ENCODE measurements around the gene SGCD.

SGCD gene

DNA sequence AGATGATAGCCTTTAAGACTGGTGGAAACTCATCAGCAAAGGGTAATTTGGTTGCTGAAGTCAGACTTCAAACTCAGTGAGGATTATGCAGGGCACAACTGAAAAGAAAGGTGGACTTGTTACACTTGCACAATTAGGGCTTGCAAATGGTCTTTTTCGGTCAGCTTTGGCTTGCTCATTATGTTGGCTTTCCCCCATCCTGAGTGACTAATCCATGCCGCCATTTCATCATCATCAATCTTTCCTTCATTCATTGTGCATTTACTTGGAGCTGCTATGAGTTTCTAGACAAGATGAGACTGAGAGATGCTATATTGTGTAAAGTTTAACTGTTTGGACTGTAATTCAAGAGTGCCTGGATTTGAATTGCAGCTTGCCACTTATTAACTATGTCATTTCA, 388.3 kb downstream of the SGCD start:
- Histone ChIP-seq H3K79me2 (ENCODE audit: insufficient read depth, low read length) (no peaks in the 10 kb centered on the region), H3K4me2 (ENCODE audit: low read depth, low read length, poor library complexity, severe bottlenecking) (no peak overlapping the region), H3F3A (ENCODE audit: low read depth) (no peaks in the 10 kb centered on the region), H3K9me2 (replicated peaks; ENCODE audit: low read depth, low read length) (no peaks in the 10 kb centered on the region), H4K20me1 (ENCODE audit: insufficient read depth, low read length, poor library complexity, severe bottlenecking) (no peaks in the 10 kb centered on the region), H3K9me3 (ENCODE audit: insufficient read depth, low read depth, low read length) (no peaks in the 10 kb centered on the region), H3K9ac (ENCODE audit: low read depth, low read length, poor library complexity, severe bottlenecking) (peak overlapping the region; percentile 55), H2AFZ (ENCODE audit: low read length) (no peak overlapping the region), H3K4me1 (ENCODE audit: insufficient read depth, low read length, poor library complexity, severe bottlenecking) (peaks cover 51% of the 10 kb centered on the region), H3K4me3 (ENCODE audit: low read length, poor library complexity, severe bottlenecking) (no peak overlapping the region), H3K36me3 (ENCODE audit: insufficient read depth, low read length) (no peaks in the 10 kb centered on the region), H3K27me3 (ENCODE audit: insufficient read depth, low read length, poor library complexity, severe bottlenecking) (no peaks in the 10 kb centered on the region)
- TF ChIP-seq, protein P1, sequence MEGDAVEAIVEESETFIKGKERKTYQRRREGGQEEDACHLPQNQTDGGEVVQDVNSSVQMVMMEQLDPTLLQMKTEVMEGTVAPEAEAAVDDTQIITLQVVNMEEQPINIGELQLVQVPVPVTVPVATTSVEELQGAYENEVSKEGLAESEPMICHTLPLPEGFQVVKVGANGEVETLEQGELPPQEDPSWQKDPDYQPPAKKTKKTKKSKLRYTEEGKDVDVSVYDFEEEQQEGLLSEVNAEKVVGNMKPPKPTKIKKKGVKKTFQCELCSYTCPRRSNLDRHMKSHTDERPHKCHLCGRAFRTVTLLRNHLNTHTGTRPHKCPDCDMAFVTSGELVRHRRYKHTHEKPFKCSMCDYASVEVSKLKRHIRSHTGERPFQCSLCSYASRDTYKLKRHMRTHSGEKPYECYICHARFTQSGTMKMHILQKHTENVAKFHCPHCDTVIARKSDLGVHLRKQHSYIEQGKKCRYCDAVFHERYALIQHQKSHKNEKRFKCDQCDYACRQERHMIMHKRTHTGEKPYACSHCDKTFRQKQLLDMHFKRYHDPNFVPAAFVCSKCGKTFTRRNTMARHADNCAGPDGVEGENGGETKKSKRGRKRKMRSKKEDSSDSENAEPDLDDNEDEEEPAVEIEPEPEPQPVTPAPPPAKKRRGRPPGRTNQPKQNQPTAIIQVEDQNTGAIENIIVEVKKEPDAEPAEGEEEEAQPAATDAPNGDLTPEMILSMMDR (conservative IDR thresholded peaks at IDR 0.05; ENCODE audit: low read length): no peak
- TF ChIP-seq EZH2phosphoT487 (IDR thresholded peaks at IDR 0.05; ENCODE audit: borderline replicate concordance): no peak

DNA sequence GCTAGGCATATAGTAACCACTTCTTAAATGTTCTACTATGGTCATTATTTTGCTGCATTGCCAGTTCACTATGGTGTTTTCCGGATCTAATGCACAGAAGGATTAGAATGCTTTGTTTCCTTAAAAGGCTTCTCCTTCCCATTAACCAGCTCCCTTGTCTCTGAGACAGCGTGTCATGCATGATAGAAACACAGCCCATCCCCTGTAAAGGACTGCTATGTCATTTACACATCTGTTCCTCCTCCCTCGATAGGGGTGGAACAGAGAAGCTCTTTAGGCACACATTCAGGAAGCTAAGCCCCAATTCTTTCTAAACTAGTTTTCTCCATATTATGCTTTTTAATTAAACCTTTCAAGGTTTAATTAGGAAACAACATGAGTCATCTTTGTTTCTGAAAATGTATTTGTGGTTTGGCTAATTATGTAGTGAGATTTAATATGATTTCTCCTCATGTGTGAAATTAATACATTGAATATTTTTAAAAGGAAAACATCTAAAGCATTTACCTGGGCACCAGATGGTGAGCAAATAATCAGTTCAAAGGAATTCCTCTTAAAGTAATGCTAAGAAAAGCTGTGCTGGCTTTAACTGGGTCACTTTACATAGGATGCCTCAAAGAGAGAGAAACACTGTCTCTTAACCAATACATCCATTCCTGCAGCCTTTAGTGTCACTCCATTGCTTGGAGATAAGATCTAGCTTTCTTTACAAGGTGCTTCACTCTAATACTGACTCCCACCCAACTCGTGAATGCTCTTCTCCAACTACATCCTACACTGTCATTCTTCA, 389.8 kb downstream of the SGCD start:
- Histone ChIP-seq H3K79me2 (ENCODE audit: insufficient read depth, low read length) (no peaks in the 10 kb centered on the region), H3K9ac (ENCODE audit: low read depth, low read length, poor library complexity, severe bottlenecking) (peak overlapping the region; percentile 52), H3K4me1 (ENCODE audit: insufficient read depth, low read length, poor library complexity, severe bottlenecking) (peaks cover 56% of the 10 kb centered on the region), H3K9me2 (replicated peaks; ENCODE audit: low read depth, low read length) (no peaks in the 10 kb centered on the region), H3K36me3 (ENCODE audit: insufficient read depth, low read length) (no peaks in the 10 kb centered on the region), H3F3A (ENCODE audit: low read depth) (no peaks in the 10 kb centered on the region), H2AFZ (ENCODE audit: low read length) (no peak overlapping the region), H4K20me1 (ENCODE audit: insufficient read depth, low read length, poor library complexity, severe bottlenecking) (no peaks in the 10 kb centered on the region), H3K9me3 (ENCODE audit: insufficient read depth, low read depth, low read length) (no peaks in the 10 kb centered on the region), H3K4me2 (ENCODE audit: low read depth, low read length, poor library complexity, severe bottlenecking) (peak overlapping the region; percentile 3), H3K4me3 (ENCODE audit: low read length, poor library complexity, severe bottlenecking) (no peak overlapping the region), H3K27me3 (ENCODE audit: insufficient read depth, low read length, poor library complexity, severe bottlenecking) (no peaks in the 10 kb centered on the region)
- no peak for TF ChIP-seq EZH2phosphoT487 (IDR thresholded peaks at IDR 0.05; ENCODE audit: borderline replicate concordance)
- TF ChIP-seq, protein P1 (conservative IDR thresholded peaks at IDR 0.05; ENCODE audit: low read length): no peak

DNA sequence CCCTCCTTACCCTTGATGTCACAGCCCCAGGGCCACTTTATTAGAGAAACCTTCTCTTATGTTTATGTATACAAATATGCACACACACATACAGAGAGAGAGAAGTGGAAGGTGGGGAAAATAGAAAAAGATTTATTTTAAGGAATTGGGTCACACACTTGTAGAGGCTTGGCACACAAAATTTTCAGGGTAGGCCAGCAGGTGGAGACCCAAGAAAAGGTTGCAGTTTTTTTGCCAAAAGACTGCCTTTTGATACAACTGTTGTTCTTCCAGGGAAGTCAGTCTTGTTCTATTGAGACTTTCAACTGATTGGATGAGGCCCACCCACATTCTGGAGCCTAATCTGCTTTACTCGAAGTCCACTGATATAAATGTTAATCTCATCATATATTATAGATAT, 392.0 kb downstream of the SGCD start:
- no peaks in the 10 kb centered on the region for H3K79me2 ChIP-seq (ENCODE audit: insufficient read depth, low read length)
- no peak overlapping the region for H3K4me3 ChIP-seq (ENCODE audit: low read length, poor library complexity, severe bottlenecking)
- no peaks in the 10 kb centered on the region for H3K9me3 ChIP-seq (ENCODE audit: insufficient read depth, low read depth, low read length)
- no peaks in the 10 kb centered on the region for H3K36me3 ChIP-seq (ENCODE audit: insufficient read depth, low read length)
- no peaks in the 10 kb centered on the region for H3F3A ChIP-seq (ENCODE audit: low read depth)
- no peak overlapping the region for H3K9ac ChIP-seq (ENCODE audit: low read depth, low read length, poor library complexity, severe bottlenecking)
- H3K9me2 ChIP-seq (replicated peaks; ENCODE audit: low read depth, low read length): no peaks in the 10 kb centered on the region
- no peak overlapping the region for H3K4me2 ChIP-seq (ENCODE audit: low read depth, low read length, poor library complexity, severe bottlenecking)
- TF ChIP-seq EZH2phosphoT487 (IDR thresholded peaks at IDR 0.05; ENCODE audit: borderline replicate concordance): no peak
- TF ChIP-seq, protein P1 (conservative IDR thresholded peaks at IDR 0.05; ENCODE audit: low read length): 0 out of 2 replicates have a peak, but pooled peaks have one; percentile 29
- no peaks in the 10 kb centered on the region for H4K20me1 ChIP-seq (ENCODE audit: insufficient read depth, low read length, poor library complexity, severe bottlenecking)
- H2AFZ ChIP-seq (ENCODE audit: low read length): no peak overlapping the region
- H3K27me3 ChIP-seq (ENCODE audit: insufficient read depth, low read length, poor library complexity, severe bottlenecking): no peaks in the 10 kb centered on the region
- H3K4me1 ChIP-seq (ENCODE audit: insufficient read depth, low read length, poor library complexity, severe bottlenecking): peaks cover 41% of the 10 kb centered on the region

Data from Loucy (cell line).